CD4-positive, alpha-beta T cell (primary cell): ENCODE measurements around the gene EVI5. TPM values are rescaled to one million over a fixed set of nuclear protein-coding genes. Genes with fewer than 3 reads are reported as not detected.
A peak's percentile ranks its signal among the peaks of the same experiment; 100 is the strongest.

Source experiments
- ATAC-seq: fragments of 200-7000 bp; cut with Tn5 transposase; one replicate; pipeline ENCODE4 v1.10.0; 2022; ENCODE audit warnings: mild to moderate bottlenecking; ENCODE audit not compliant: poor library complexity
- CTCF ChIA-PET: fragments of 350-600 bp; sonication (Branson Sonifier 250); formaldehyde crosslinking; loops from one replicate; lab custom pipeline; 2021; ENCODE audit warnings: antibody characterized with exemption, inconsistent platforms; lab: Charles Lee
- POLR2A ChIA-PET: fragments of 350-600 bp; sonication (Branson Sonifier 250); formaldehyde crosslinking; loops from one replicate; lab custom pipeline; 2021; ENCODE audit warnings: antibody characterized with exemption, inconsistent platforms; lab: Charles Lee
- DNase-seq, 14 experiments: peaks; one replicate each; pipeline ENCODE4 v3.0.0-alpha.2; 2013 to 2020; ENCODE audit warnings: mixed read lengths in 2 of 14
- H3K27ac ChIP-seq, 2 donors: one replicate each; pipeline versions ENCODE4 v1.5.1 to v1.7.0; 2013; ENCODE audit warnings: low read length in 2 of 2, low read depth in 1 of 2, mild to moderate bottlenecking in 1 of 2
- H3K27me3 ChIP-seq, 2 experiments: 1 replicate in 1 of 2; 2 replicates in 1 of 2; pipeline versions ENCODE4 v1.6.1 to v1.7.0; 2013; ENCODE audit warnings: low read length in 2 of 2, control low read depth in 1 of 2, mild to moderate bottlenecking in 1 of 2, moderate library complexity in 1 of 2; ENCODE audit not compliant: insufficient read depth in 2 of 2, control insufficient read depth in 1 of 2
- H3K36me3 ChIP-seq: one replicate; pipeline ENCODE4 v1.6.1; 2013; ENCODE audit warnings: low read length, control low read depth; ENCODE audit not compliant: insufficient read depth
- H3K4me1 ChIP-seq: one replicate; pipeline ENCODE4 v1.6.1; 2013; ENCODE audit warnings: low read length, control low read depth; ENCODE audit not compliant: insufficient read depth
- H3K4me3 ChIP-seq: one replicate; pipeline ENCODE4 v1.5.1; 2013; ENCODE audit warnings: mild to moderate bottlenecking, low read length, moderate library complexity
- H3K9me3 ChIP-seq, 2 experiments: 1 replicate in 1 of 2; 2 replicates in 1 of 2; pipeline versions ENCODE4 v1.6.1 to v1.7.0; 2013; ENCODE audit warnings: low read length in 2 of 2, mild to moderate bottlenecking in 2 of 2, control low read depth in 1 of 2, moderate library complexity in 1 of 2; ENCODE audit not compliant: control insufficient read depth in 1 of 2, insufficient read depth in 1 of 2
- H3K27ac Mint-ChIP-seq: one replicate; pipeline ENCODE4 v1.8.0; 2020; ENCODE audit warnings: mixed read lengths
- H3K27me3 Mint-ChIP-seq: one replicate; pipeline ENCODE4 v1.8.0; 2021; ENCODE audit warnings: mixed read lengths
- H3K36me3 Mint-ChIP-seq: one replicate; pipeline ENCODE4 v1.8.0; 2021; ENCODE audit warnings: low read depth, mixed read lengths
- H3K4me1 Mint-ChIP-seq: one replicate; pipeline ENCODE4 v1.8.0; 2021; ENCODE audit warnings: low read depth, mixed read lengths
- H3K4me3 Mint-ChIP-seq: one replicate; pipeline ENCODE4 v1.8.0; 2020; ENCODE audit warnings: mild to moderate bottlenecking, mixed read lengths
- H3K9me3 Mint-ChIP-seq: one replicate; pipeline ENCODE4 v1.8.0; 2020; ENCODE audit warnings: mixed read lengths
- CTCF ChIP-seq: fragments of 200-600 bp; IDR thresholded peaks from one replicate; pipeline ENCODE4 v1.8.0; 2022; ENCODE audit warnings: antibody characterized with exemption, mild to moderate bottlenecking
- intact Hi-C, 2 experiments: fragments of 100-400 bp; cut with DNase I in 1 of 2; cut with micrococcal nuclease in 1 of 2; formaldehyde crosslinking; loops; one replicate each; pipeline versions ENCODE4 v1.15.1 to v1.9.0; 2023 to 2025; cut with DNase I, micrococcal nuclease
- total RNA-seq, 174 experiments: library from RNA in 2 of 174; stranded (reverse) in 2 of 174; gene quantifications; one replicate each; pipeline ENCODE4 v1.2.3 and lab custom pipeline; 2021 to 2026

EVI5 gene
- total RNA-seq, 2 experiments from 2014 or later = 1.8 to 2.0 TPM

DNA sequence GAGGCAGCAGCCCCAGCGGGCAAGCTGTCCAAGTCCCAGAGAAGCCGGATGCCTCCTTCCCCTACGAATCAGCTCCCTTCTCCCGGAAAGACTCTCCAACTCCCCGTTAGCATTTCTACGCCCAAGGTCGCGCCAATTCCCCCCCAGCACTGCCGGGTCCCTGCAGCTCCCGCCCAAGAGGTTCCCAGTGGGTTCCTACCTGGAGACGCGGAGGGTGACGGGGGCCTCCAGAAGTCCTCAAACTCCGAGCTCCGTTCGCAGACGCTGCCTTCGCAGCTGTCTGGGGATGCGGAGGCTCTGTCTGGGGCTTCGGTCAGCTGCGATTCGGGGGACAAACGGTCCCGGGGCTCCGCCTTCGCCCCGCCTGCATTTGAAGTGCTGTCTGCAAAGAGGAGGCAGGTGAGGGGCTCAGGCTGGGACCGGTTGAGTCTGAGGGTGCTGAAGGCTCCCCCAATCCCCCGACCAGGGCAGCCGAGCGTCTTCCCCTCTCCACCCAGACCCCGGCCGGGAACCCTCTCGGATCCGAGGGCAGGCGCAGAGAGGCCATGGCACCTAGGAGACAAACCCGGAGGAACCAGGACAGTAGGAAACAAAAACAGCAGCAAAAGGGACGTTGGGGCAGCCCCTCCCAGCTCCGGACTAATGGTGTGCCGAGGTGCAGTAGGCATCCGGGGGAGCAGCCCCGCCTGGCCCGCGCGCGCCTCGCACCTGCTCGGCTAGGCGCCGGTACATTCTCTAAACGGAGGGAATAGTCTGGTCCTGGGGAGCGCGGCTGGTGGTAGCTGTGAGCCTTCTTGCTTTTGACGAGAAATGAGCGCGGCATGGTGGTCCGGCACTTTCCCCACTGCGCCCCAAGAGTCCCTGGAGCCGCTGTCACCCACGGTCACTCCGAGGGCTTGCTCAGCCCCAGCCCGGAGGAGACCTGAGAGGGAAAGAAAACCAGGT, 302.0 kb downstream of the EVI5 start:
- TF ChIP-seq CTCF = no peak
- no peaks in the 10 kb centered on the region for H3K27me3 Mint-ChIP-seq
- no peaks in the 10 kb centered on the region for H3K9me3 Mint-ChIP-seq
- H3K27ac ChIP-seq = no peak overlapping the region
- H3K36me3 ChIP-seq = peaks cover 13% of the 10 kb centered on the region
- H3K36me3 Mint-ChIP-seq = peaks cover 46% of the 10 kb centered on the region
- DNase-seq = peak in 11 of 14 experiments; percentile 32 to 65 (median 48)
- H3K4me3 Mint-ChIP-seq = peak overlapping the region; percentile 90
- peak overlapping the region; percentile 85 for H3K27ac Mint-ChIP-seq
- no peaks in the 10 kb centered on the region for H3K27me3 ChIP-seq
- peaks cover 71% of the 10 kb centered on the region for H3K4me1 ChIP-seq
- intact Hi-C loops = no loop called here
- peak; percentile 33 for ATAC-seq
- no peaks in the 10 kb centered on the region for H3K9me3 ChIP-seq
- peak overlapping the region; percentile 89 for H3K4me3 ChIP-seq
- ChIA-PET CTCF (interaction anchor here (0.9 to 6.0 kb wide), 4 partner anchors 8 to 175 kb away, joined by 3 to 50 read pairs (median 4); no protein-coding TSS in a partner anchor), POLR2A (interaction anchor here (0.6 to 6.8 kb wide), 15 partner anchors 8 to 185 kb away, joined by 3 to 96 read pairs (median 4); no protein-coding TSS in a partner anchor)
- peaks cover 53% of the 10 kb centered on the region for H3K4me1 Mint-ChIP-seq

GRCh38 chr1:92481971-92482664, 302.8 kb downstream of the EVI5 start:
- ChIA-PET CTCF (interaction anchor here (1.7 to 6.0 kb wide), 2 partner anchors 55 to 172 kb away, joined by 5 to 50 read pairs; no protein-coding TSS in a partner anchor), POLR2A (interaction anchor here (0.8 to 6.8 kb wide), 8 partner anchors 8 to 184 kb away, joined by 3 to 96 read pairs (median 8); no protein-coding TSS in a partner anchor)
- no peaks in the 10 kb centered on the region for H3K27me3 Mint-ChIP-seq
- peak overlapping the region; percentile 85 for H3K27ac Mint-ChIP-seq
- peaks cover 47% of the 10 kb centered on the region for H3K36me3 Mint-ChIP-seq
- intact Hi-C loops = no loop called here
- ATAC-seq (no peak), DNase-seq (peak in 1 of 14 experiments; percentile 28)
- Histone ChIP-seq H3K27me3 (no peaks in the 10 kb centered on the region), H3K4me3 (peak overlapping the region; percentile 89), H3K36me3 (peaks cover 13% of the 10 kb centered on the region), H3K9me3 (no peaks in the 10 kb centered on the region), H3K27ac (no peak overlapping the region), H3K4me1 (peaks cover 74% of the 10 kb centered on the region)
- TF ChIP-seq CTCF = no peak
- peaks cover 52% of the 10 kb centered on the region for H3K4me1 Mint-ChIP-seq
- no peaks in the 10 kb centered on the region for H3K9me3 Mint-ChIP-seq
- H3K4me3 Mint-ChIP-seq = peak overlapping the region; percentile 90

- Mint-ChIP-seq H3K4me3 (peak overlapping the region; percentile 90), H3K36me3 (peaks cover 48% of the 10 kb centered on the region), H3K4me1 (peaks cover 54% of the 10 kb centered on the region), H3K27me3 (no peaks in the 10 kb centered on the region), H3K27ac (no peak overlapping the region), H3K9me3 (no peaks in the 10 kb centered on the region)
- intact Hi-C loops = no loop called here
- ATAC-seq = no peak
- Histone ChIP-seq H3K4me1 (peaks cover 72% of the 10 kb centered on the region), H3K27ac (no peak overlapping the region), H3K4me3 (peak overlapping the region; percentile 89), H3K36me3 (peaks cover 13% of the 10 kb centered on the region), H3K27me3 (no peaks in the 10 kb centered on the region), H3K9me3 (no peaks in the 10 kb centered on the region)
- no peak for TF ChIP-seq CTCF
- no peak for DNase-seq
- POLR2A ChIA-PET = interaction anchor here (1.4 to 6.8 kb wide), 3 partner anchors 14 to 166 kb away, joined by 4 to 96 read pairs (median 76); no protein-coding TSS in a partner anchor
- CTCF ChIA-PET = no interaction called here
Measured at GRCh38 chr1:92481599-92481925, 303.3 kb downstream of the EVI5 start.
